ENCODE results near the gene VWC2. TPM values are rescaled to one million over a fixed set of nuclear protein-coding genes. Genes with fewer than 3 reads are reported as not detected.
A peak's percentile ranks its signal among the peaks of the same experiment; 100 is the strongest.

The VWC2 gene
- total RNA-seq, 1 donor from 2014 or later: 8.2 TPM

DNA sequence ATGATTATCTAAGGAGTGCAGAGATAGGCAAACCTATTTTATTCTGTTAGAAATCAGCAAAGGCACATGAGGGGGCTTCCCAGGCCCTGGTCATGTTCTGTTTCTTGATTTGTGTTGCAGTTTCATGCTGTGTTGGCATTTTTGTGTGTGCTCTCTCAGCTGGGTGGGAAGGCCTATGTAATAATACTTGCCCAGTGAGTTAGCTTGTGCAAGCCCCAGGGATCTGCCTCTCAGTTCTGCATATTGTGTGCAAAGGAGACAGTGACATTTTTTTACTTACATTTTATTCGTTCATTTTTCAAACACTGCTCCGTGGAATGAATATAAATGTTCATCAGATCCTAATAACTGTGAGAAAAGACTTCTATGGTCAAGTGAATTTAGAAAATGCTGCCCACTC lies 119.0 kb downstream of the VWC2 start:
- intact Hi-C loops (cut with DNase I): no loop called here

DNA sequence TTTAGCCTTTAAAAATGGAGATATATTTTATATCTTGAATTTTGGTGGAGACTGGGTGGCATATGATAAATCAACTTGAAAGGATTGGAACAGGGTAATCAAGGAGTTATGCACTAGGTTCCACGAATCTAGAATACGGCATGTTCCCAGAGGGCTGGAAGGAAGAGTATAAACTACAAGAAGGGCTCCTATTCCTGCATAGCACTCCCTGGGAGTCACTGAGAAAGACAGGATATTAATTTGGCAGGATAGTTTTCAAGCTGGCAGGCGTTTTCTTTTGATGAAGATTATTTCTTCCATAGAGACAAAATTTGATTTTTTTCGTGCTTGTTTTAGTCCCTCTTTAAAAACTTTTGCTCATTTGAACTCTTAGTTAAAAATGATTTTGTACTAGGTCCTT lies 119.7 kb downstream of the VWC2 start:
- intact Hi-C loops (cut with DNase I): no loop called here
- no peak for DNase-seq (ENCODE audit: low spot score)

More for the DNA sequence above, 119.0 kb downstream of the VWC2 start:
- DNase-seq (ENCODE audit: low spot score): no peak

DNA sequence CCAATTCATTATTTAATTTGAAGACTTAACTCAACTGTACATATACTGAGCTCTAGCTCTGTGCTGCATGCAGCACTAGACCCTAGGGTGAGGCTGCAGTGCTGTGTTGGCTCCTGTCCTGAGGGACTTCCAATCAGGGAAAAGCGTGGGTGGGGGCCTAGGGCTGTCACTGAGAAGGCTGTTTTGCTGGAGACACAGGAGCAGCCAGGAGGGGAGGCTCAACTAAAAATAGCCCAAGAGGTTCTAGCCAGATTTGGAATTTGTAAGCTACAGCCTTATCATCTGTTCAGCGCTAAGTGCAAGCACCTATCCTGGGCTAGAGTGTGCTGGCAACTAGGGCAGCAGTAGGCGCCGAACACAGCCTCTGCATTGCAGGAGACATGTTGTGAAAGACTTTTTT lies 121.1 kb downstream of the VWC2 start:
- intact Hi-C loops (cut with DNase I): no loop called here
- peak; percentile 80 for DNase-seq (ENCODE audit: low spot score)

DNA sequence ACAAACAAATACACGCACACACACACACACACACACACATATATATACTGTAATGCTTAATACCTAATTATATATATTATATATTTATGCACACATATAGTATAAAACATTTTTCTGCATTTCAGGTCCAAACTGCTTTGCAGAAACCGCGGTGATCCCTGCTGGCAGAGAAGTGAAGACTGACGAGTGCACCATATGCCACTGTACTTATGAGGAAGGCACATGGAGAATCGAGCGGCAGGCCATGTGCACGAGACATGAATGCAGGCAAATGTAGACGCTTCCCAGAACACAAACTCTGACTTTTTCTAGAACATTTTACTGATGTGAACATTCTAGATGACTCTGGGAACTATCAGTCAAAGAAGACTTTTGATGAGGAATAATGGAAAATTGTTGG lies 138.5 kb downstream of the VWC2 start:
- intact Hi-C loops (cut with DNase I): no loop called here
- no peak for DNase-seq (ENCODE audit: low spot score)

DNA sequence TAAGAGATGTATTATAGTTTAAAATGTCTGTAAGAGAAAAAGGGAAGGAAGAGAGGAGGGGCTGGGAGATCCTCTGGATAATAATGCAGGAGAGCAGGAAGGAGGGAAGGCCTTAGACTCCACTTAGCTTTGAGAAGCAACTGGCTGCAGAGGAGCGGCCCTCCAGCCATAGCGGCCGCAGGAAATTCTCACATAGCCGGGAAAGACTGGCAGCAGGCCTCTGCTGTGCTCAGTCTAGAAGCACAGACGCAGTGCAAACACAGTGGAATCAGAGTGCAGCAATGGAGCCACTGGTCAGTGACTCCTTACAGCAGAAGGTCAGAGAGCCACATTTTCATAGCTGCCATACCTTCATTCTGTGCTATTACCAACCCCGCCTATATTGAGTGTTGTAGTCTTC lies 153.3 kb downstream of the VWC2 start:
- intact Hi-C loops (cut with DNase I): no loop called here
- DNase-seq (ENCODE audit: low spot score): no peak

DNA sequence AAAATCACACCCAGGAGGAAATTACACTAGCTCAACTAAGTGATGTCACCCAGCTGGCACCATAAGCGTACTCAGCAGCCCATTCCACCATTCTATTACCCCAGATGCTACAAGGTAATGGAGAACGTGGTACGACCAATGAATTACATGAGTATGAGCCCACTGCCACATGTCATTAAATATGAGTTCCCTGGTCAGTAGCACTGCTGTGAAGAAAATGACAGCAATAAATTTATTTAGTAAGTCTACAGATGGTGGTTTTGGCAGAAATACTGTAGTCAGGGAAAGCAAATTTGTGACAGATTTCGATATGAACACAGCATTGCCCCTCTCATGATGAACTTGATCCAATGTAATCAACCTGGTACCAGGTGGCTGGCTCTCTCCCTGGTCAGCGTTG lies 154.2 kb downstream of the VWC2 start:
- DNase-seq (ENCODE audit: low spot score): no peak
- intact Hi-C loops (cut with DNase I): no loop called here

DNA sequence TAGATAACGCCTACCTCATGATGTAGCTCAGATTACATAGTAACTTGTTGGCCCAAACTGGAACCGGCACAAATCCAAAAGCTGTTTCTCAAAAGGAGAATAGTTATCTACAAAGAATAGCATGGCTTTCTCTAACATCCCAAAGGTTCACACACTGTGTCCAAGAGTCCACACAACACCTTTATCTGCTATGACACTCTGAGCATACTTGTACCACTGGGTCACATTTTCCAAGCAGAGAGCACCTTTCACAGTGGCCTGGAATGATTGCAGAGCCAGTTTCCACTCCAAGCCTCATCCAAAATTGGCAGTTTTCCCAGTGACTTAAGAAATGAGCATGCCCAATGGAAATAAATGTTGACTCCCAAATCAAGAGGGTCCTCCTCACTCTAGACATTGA lies 155.3 kb downstream of the VWC2 start:
- intact Hi-C loops (cut with DNase I): no loop called here
- no peak for DNase-seq (ENCODE audit: low spot score)

DNA sequence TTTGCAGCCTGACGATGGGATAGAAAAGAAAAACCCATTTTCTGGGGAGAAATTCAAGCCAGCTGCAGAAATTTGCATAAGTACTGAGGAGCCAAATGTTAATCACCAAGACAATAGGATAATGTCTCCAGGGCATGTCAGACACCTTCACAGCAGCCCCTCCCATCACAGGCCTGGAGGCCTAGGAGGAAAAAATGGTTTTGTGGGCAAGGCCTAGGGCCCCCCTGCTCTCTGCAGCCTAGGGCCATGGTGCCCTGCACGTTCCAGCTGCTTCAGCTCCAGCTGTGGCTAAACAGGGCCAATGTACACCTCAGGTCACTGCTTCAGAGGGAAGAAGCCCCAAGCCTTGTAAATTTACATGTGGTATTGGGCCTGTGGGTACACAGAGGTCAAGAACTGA lies 158.2 kb downstream of the VWC2 start:
- no peak for DNase-seq (ENCODE audit: low spot score)
- intact Hi-C loops (cut with DNase I): no loop called here

DNA sequence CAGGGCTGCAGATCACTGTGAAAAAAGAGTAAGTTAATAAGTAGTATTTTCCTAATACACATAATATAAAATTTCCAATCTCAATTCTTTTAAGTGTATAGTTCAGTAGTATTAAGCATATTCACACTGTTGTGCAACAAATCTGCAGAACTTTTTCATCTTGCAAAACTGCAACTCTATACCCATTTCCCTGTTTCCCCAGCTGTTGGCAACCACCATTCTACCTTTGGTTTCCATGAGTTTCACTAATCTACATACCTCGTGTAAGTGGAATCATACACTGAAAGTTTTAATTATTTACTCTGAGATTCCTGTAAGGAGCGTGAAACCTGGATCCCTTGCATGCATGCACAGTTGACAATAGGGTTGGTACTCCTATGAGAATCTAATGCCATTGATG lies 164.2 kb downstream of the VWC2 start:
- no peak for DNase-seq (ENCODE audit: low spot score)
- intact Hi-C loops (cut with DNase I): no loop called here

All from cardiac septum (tissue), 1 donor.